GM18526 (cell line): ENCODE results near the gene ATP13A3.

Experiments used
- POLR2A ChIP-seq: IDR thresholded peaks from 3 replicates; pipeline ENCODE4 v1.6.1; 2011; ENCODE audit not compliant: insufficient read length; ENCODE audit errors: extremely low read depth

Gene ATP13A3

GRCh38 chr3:194423317-194423716 is 63.5 kb downstream of the ATP13A3 start:
- no peak for TF ChIP-seq POLR2A

- no peak for TF ChIP-seq POLR2A
Observed at GRCh38 chr3:194422188-194422587, 64.6 kb downstream of the ATP13A3 start.

GRCh38 chr3:194418671-194419070 is 68.1 kb downstream of the ATP13A3 start:
- TF ChIP-seq POLR2A = no peak

GRCh38 chr3:194407423-194407822 is 79.4 kb downstream of the ATP13A3 start:
- TF ChIP-seq POLR2A = no peak

- TF ChIP-seq POLR2A = no peak
Observed at GRCh38 chr3:194405766-194406165, 81.0 kb downstream of the ATP13A3 start.

GRCh38 chr3:194404365-194405140 is 82.2 kb downstream of the ATP13A3 start:
- no peak for TF ChIP-seq POLR2A

- TF ChIP-seq POLR2A = no peak
Observed at GRCh38 chr3:194401868-194402329, 84.9 kb downstream of the ATP13A3 start.

GRCh38 chr3:194401346-194401745 is 85.5 kb downstream of the ATP13A3 start:
- no peak for TF ChIP-seq POLR2A

GRCh38 chr3:194399874-194400411 is 86.9 kb downstream of the ATP13A3 start:
- TF ChIP-seq POLR2A = no peak

GRCh38 chr3:194399166-194399565 is 87.6 kb downstream of the ATP13A3 start, which contains the start of gene GP5:
Gene GP5 (minus strand): TSS chr3:194399266. CDS start chr3:194398282, 984 bp downstream.
- TF ChIP-seq POLR2A = no peak

GRCh38 chr3:194397757-194398312 is 89.0 kb downstream of the ATP13A3 start:
- TF ChIP-seq POLR2A = no peak

- no peak for TF ChIP-seq POLR2A
Observed at GRCh38 chr3:194396859-194397756, 89.7 kb downstream of the ATP13A3 start.

- no peak for TF ChIP-seq POLR2A
Observed at GRCh38 chr3:194396539-194396858, 90.3 kb downstream of the ATP13A3 start.

- no peak for TF ChIP-seq POLR2A
Observed at GRCh38 chr3:194395778-194396538, 90.8 kb downstream of the ATP13A3 start.

- TF ChIP-seq POLR2A = no peak
Observed at GRCh38 chr3:194395212-194395611, 91.6 kb downstream of the ATP13A3 start.
